Measurements from ENCODE around the gene DLEC1.

DLEC1 gene, protein sequence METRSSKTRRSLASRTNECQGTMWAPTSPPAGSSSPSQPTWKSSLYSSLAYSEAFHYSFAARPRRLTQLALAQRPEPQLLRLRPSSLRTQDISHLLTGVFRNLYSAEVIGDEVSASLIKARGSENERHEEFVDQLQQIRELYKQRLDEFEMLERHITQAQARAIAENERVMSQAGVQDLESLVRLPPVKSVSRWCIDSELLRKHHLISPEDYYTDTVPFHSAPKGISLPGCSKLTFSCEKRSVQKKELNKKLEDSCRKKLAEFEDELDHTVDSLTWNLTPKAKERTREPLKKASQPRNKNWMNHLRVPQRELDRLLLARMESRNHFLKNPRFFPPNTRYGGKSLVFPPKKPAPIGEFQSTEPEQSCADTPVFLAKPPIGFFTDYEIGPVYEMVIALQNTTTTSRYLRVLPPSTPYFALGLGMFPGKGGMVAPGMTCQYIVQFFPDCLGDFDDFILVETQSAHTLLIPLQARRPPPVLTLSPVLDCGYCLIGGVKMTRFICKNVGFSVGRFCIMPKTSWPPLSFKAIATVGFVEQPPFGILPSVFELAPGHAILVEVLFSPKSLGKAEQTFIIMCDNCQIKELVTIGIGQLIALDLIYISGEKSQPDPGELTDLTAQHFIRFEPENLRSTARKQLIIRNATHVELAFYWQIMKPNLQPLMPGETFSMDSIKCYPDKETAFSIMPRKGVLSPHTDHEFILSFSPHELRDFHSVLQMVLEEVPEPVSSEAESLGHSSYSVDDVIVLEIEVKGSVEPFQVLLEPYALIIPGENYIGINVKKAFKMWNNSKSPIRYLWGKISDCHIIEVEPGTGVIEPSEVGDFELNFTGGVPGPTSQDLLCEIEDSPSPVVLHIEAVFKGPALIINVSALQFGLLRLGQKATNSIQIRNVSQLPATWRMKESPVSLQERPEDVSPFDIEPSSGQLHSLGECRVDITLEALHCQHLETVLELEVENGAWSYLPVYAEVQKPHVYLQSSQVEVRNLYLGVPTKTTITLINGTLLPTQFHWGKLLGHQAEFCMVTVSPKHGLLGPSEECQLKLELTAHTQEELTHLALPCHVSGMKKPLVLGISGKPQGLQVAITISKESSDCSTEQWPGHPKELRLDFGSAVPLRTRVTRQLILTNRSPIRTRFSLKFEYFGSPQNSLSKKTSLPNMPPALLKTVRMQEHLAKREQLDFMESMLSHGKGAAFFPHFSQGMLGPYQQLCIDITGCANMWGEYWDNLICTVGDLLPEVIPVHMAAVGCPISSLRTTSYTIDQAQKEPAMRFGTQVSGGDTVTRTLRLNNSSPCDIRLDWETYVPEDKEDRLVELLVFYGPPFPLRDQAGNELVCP (N-terminal part only)

GRCh38 chr3:38039101-38039898, at the start of gene DLEC1:
Gene DLEC1, plus strand, starts transcription at chr3:38039208. Its CDS starts 18 bp downstream, at chr3:38039226.
- DNase-seq = no peak

GRCh38 chr3:37989821-37990480, 49.1 kb upstream of the DLEC1 start:
- no peak for DNase-seq

DNA sequence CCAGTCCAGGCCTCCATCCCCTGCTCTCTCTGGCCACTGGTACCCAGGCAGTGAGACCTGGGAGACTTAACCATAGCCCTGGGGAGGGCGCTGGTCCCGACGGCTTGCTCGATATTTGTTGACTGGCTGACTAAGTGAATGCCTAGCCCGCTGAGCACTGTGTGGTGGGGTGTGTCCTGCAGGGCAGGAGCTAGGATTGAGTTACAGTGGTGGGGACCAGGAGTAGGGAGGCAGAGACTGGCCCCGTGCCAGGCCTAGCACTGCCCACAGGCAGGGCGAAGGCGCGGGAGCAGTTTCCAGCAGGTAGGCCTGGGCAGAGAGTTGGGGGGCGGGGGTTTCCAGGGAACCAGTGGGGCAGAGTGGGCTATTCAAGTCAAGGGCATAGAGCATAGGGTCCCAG, 48.5 kb upstream of the DLEC1 start, which contains the start of gene VILL:
Gene VILL (plus strand): TSS at position 260 of the 400 bp plus-strand sequence. CDS start 2,887 bp downstream, outside the sequence.
- DNase-seq = no peak

- no peak for DNase-seq
These were observed 47.9 kb upstream of the DLEC1 start for GRCh38 chr3:37991109-37991508.

DNA sequence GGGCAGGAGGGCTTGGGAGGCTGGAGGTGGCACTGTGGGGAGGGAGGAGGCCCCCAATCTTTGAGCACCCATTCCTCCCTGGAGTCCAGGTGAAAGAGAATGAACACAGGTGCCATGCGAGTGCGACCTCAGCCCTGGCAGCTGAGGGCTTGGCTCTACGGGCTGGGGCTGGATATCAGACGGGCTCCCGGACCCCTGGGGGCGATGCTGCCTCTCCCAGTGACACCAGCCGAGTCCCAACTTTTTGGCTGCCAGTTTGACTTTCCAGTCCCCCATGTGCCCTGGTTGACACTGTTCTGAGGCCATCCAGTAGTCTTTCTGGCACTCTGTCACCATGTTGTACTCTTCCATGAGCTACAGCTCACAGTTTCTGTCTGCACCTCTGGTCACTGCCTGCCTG, 47.2 kb upstream of the DLEC1 start:
- DNase-seq = no peak

- no peak for DNase-seq
These were observed 46.5 kb upstream of the DLEC1 start for GRCh38 chr3:37992271-37993066.

DNA sequence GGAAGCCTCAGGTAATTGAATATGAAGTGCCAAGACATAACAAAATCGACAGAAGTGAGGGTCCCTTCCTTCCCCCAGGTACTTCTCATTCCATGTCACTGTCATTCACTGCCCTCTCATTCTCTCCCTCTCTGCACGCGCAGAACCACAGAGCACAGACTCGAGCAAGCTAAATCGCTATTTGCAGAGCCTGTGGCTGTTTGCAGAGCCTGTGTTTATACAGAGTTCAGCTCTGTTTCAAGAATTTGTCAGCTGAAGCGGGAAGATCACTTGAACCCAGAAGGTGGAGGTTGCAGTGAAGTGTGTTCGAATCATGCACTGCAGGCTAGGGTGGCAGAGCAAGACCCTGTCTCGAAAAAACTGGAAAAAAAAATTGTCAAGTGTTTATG, 45.9 kb upstream of the DLEC1 start:
- no peak for DNase-seq

- no peak for DNase-seq
These were observed 45.6 kb upstream of the DLEC1 start for GRCh38 chr3:37993460-37993819.

DNA sequence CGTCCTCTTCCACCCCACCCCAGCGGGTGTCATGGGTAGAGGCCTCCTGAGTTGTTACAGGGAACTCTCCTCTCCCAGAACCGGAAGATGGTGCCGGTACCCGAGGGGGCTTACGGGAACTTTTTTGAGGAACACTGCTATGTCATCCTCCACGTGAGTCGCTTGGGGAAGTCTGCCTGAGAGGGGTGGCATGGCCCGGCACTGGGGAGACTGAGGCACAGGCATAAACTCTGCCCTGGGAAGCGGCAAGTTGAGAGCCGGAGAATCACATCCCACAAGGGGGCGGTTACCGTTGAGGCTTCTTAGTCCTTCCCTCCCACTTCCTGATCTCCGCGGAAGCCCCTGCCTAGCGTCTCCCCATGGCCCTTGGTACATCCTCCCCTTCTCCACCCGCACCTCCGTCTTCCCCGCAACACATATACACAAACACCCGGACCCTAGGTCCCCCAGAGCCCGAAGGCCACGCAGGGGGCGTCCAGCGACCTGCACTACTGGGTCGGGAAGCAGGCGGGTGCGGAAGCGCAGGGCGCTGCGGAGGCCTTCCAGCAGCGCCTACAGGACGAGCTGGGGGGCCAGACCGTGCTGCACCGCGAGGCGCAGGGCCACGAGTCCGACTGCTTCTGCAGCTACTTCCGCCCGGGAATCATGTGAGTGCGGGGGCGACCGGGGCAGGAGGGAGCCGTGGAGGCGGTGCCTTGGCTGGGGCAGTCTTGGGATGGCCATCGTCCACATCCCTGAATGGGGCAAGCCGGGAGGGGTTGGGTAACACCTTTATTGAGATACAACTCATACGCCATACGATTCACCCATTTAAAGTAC, 45.0 kb upstream of the DLEC1 start:
- no peak for DNase-seq

- no peak for DNase-seq
These were observed 44.4 kb upstream of the DLEC1 start for GRCh38 chr3:37994639-37994972.

- DNase-seq = no peak
These were observed 43.1 kb upstream of the DLEC1 start for GRCh38 chr3:37995652-37996641.

GRCh38 chr3:37996785-37997301, 42.2 kb upstream of the DLEC1 start:
- peak; percentile 27 to 83 for DNase-seq

DNA sequence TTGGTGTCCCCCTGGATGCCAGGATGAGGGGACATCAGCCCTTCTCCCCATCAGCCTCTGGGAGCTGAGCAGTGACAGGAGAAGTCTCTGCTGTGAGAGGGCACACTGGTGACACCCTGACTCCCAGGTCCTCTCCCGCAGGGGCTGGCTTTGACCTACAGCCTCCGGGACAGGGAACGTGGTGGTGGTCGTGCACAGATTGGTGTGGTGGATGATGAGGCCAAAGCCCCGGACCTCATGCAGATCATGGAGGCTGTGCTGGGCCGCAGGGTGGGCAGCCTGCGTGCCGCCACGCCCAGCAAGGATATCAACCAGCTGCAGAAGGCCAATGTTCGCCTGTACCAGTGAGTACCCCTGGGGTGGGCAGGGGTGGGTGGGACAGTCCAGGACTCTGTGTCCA, 41.7 kb upstream of the DLEC1 start:
- no peak for DNase-seq

- no peak for DNase-seq
These were observed 41.1 kb upstream of the DLEC1 start for GRCh38 chr3:37997791-37998370.

GRCh38 chr3:37999836-38000235, 39.2 kb upstream of the DLEC1 start:
- no peak for DNase-seq

- DNase-seq = no peak
These were observed 38.6 kb upstream of the DLEC1 start for GRCh38 chr3:38000242-38000916.

- DNase-seq = no peak
These were observed 38.0 kb upstream of the DLEC1 start for GRCh38 chr3:38000965-38001455.
